Esophagus muscularis mucosa (tissue), 4 donors: ENCODE measurements around the gene KIF26B. TPM values are rescaled to one million over a fixed set of nuclear protein-coding genes. Genes with fewer than 3 reads are reported as not detected.

Experiments used
- DNase-seq: peaks from one replicate; pipeline ENCODE4 v3.0.0-alpha.2; 2017; ENCODE audit errors: extremely low spot score
- H3K27ac ChIP-seq, 4 donors: fragments of 200-600 bp; sonication (generic); replicated peaks in 1 of 4; 1 replicate in 3 of 4; 2 replicates in 1 of 4; pipeline ENCODE4 v1.5.1; 2016 to 2019; ENCODE audit warnings: mild to moderate bottlenecking in 1 of 4
- H3K27me3 ChIP-seq, 4 donors: fragments of 200-600 bp; sonication (generic); one replicate each; pipeline versions ENCODE4 v1.5.1 to v1.6.0; 2016 to 2019
- H3K36me3 ChIP-seq, 4 donors: fragments of 200-600 bp; sonication (generic); one replicate each; pipeline ENCODE4 v1.5.1; 2016 to 2019
- H3K4me1 ChIP-seq, 4 donors: fragments of 200-600 bp; sonication (generic); one replicate each; pipeline ENCODE4 v1.5.1; 2016 to 2019
- H3K4me3 ChIP-seq, 4 donors: fragments of 200-600 bp; sonication (generic); 1 replicate in 2 of 4; 2 replicates in 2 of 4; pipeline ENCODE4 v1.5.1; 2016 to 2019; ENCODE audit warnings: mild to moderate bottlenecking in 4 of 4, moderate library complexity in 1 of 4
- H3K9me3 ChIP-seq, 4 donors: fragments of 200-600 bp; sonication (generic); 1 replicate in 3 of 4; 2 replicates in 1 of 4; pipeline ENCODE4 v1.5.1; 2016 to 2019
- EP300 ChIP-seq: sonication (generic); formaldehyde crosslinking; IDR thresholded peaks from one replicate; pipeline ENCODE4 v1.6.1; 2017; ENCODE audit warnings: antibody characterized with exemption
- POLR2A ChIP-seq: fragments of 450-650 bp; IDR thresholded peaks from one replicate; pipeline ENCODE4 v1.6.1; 2017; ENCODE audit warnings: antibody characterized with exemption, moderate library complexity, mild to moderate bottlenecking, low read depth
- POLR2AphosphoS5 ChIP-seq, 2 donors: sonication (generic); formaldehyde crosslinking; IDR thresholded peaks; one replicate each; pipeline ENCODE4 v1.6.1; 2017; ENCODE audit warnings: antibody characterized with exemption in 2 of 2
- WGBS: methylation state at CpG from one replicate; pipeline ENCODE4 v1.1.5; 2018; 5-methylcytosine and 5-hydroxymethylcytosine counted together
- intact Hi-C: fragments of 100-400 bp; cut with DNase I; formaldehyde crosslinking; loops from one replicate; pipeline ENCODE4 v1.15.1; 2023
- total RNA-seq, 4 donors: library from RNA; depleted of rRNA; stranded (reverse); fragments of >200 nt; gene quantifications; one replicate each; pipeline versions ENCODE4 v1.1.0 to v1.2.1, GENCODE V29; 2016
- TF ChIP-seq, protein P1 (sequence below), 3 experiments: fragments of 200-600 bp in 2 of 3; fragments of 450-650 bp in 1 of 3; sonication (generic) in 2 of 3; IDR thresholded peaks; one replicate each; pipeline ENCODE4 v1.5.1; 2017 to 2019; ENCODE audit warnings: antibody characterized with exemption in 3 of 3, mild to moderate bottlenecking in 2 of 3, moderate library complexity in 1 of 3

KIF26B gene
- total RNA-seq, 4 donors from 2014 or later, result 0.13 to 3.7 (median 1.3) TPM

DNA sequence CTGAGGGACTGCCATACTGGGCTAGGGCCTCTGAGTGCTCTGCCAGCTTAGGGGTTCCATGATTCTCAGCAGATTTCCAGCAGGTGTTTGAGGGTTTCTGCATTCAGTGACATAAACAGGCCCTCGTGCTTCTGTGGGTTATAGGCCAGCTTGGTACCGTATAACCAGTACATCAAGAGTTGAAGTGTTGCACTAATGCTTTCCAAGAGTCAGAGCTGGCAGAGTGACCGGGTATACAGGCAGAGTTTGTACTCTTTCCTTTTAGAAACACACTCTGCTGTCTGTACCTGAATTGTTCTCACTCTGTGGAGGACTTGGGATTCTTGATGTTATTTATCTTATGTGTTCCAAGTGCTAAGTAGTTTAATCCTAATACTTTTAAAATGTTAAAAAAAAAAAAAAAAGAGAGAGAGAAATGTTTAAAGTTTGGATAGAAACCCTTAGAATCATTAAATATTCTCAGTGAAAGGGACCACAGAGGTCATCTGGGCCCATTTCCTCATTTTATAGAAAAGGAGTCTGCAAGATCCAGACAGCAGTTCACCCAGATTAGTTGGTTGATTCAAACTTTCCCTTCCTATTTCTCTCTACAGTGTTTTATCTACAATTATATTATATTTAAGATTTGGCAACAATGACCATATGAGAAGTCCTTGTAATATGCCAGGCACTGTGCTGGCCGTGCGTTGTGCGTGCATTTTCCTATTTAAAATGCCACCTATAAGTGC is 325.8 kb downstream of the KIF26B start:
- Histone ChIP-seq H3K27ac (peak overlapping the region in 1 of 4 donors; percentile 34), H3K4me3 (no peak overlapping the region), H3K36me3 (no peaks in the 10 kb centered on the region), H3K9me3 (no peaks in the 10 kb centered on the region), H3K27me3 (no peaks in the 10 kb centered on the region), H3K4me1 (peaks cover 0 to 17% (median 13%) of the 10 kb centered on the region in 4 donors)
- WGBS, result 64% methylated on average over 6 of the region's 6 CpGs
- no peak for DNase-seq
- TF ChIP-seq EP300, result no peak
- no peak for TF ChIP-seq POLR2A
- TF ChIP-seq POLR2AphosphoS5 (IDR thresholded peaks at IDR 0.05), result no peak
- TF ChIP-seq, protein P1, sequence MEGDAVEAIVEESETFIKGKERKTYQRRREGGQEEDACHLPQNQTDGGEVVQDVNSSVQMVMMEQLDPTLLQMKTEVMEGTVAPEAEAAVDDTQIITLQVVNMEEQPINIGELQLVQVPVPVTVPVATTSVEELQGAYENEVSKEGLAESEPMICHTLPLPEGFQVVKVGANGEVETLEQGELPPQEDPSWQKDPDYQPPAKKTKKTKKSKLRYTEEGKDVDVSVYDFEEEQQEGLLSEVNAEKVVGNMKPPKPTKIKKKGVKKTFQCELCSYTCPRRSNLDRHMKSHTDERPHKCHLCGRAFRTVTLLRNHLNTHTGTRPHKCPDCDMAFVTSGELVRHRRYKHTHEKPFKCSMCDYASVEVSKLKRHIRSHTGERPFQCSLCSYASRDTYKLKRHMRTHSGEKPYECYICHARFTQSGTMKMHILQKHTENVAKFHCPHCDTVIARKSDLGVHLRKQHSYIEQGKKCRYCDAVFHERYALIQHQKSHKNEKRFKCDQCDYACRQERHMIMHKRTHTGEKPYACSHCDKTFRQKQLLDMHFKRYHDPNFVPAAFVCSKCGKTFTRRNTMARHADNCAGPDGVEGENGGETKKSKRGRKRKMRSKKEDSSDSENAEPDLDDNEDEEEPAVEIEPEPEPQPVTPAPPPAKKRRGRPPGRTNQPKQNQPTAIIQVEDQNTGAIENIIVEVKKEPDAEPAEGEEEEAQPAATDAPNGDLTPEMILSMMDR (IDR thresholded peaks at IDR 0.05), result no peak
- intact Hi-C loops, result no loop called here

- H3K4me1 ChIP-seq, result peaks cover 0 to 17% (median 13%) of the 10 kb centered on the region in 4 donors
- peak overlapping the region in 1 of 4 donors; percentile 4 for H3K27ac ChIP-seq
- no peak overlapping the region for H3K4me3 ChIP-seq
- 57% methylated on average over 6 of the region's 6 CpGs for WGBS
- DNase-seq, result no peak
- intact Hi-C loops, result no loop called here
- no peaks in the 10 kb centered on the region for H3K9me3 ChIP-seq
- H3K27me3 ChIP-seq, result no peaks in the 10 kb centered on the region
- TF ChIP-seq POLR2AphosphoS5 (IDR thresholded peaks at IDR 0.05) (no peak), EP300 (no peak), POLR2A (no peak)
- TF ChIP-seq, protein P1 (IDR thresholded peaks at IDR 0.05), result no peak
- no peaks in the 10 kb centered on the region for H3K36me3 ChIP-seq
Measured at GRCh38 chr1:245481261-245481660, 326.5 kb downstream of the KIF26B start.

- peaks cover 0 to 17% (median 13%) of the 10 kb centered on the region in 4 donors for H3K4me1 ChIP-seq
- no peaks in the 10 kb centered on the region for H3K36me3 ChIP-seq
- H3K9me3 ChIP-seq, result no peaks in the 10 kb centered on the region
- H3K4me3 ChIP-seq, result no peak overlapping the region
- DNase-seq, result no peak
- TF ChIP-seq, protein P1 (IDR thresholded peaks at IDR 0.05), result no peak
- TF ChIP-seq EP300 (no peak), POLR2A (no peak), POLR2AphosphoS5 (IDR thresholded peaks at IDR 0.05) (no peak)
- no peak overlapping the region for H3K27ac ChIP-seq
- intact Hi-C loops, result no loop called here
- H3K27me3 ChIP-seq, result no peaks in the 10 kb centered on the region
- WGBS, result 87% methylated on average over 6 of the region's 6 CpGs
Measured at GRCh38 chr1:245483247-245483646, 328.5 kb downstream of the KIF26B start.

DNA sequence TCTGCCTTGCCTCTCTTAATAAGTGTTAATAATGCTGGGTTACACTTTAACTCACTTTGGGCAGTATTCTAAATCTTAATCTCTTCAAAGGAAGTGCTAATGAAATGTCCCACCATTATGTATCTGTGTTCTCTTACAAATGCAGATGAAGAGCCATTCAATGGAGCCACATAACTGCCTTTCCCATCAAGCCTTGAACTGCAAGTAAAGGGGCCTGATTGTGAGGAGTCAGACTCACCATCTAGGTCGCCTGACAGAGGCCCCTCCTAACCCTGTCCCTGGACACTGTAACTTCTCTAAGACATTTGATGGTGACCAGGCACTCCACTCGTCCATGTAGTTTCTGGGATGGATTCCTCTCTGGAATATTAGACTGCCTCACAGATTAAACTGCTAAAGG is 329.4 kb downstream of the KIF26B start:
- WGBS, result 78% methylated on average over 2 of the region's 2 CpGs
- Histone ChIP-seq H3K4me1 (peaks cover 0 to 17% (median 13%) of the 10 kb centered on the region in 4 donors), H3K27me3 (no peaks in the 10 kb centered on the region), H3K9me3 (no peaks in the 10 kb centered on the region), H3K27ac (no peak overlapping the region), H3K4me3 (no peak overlapping the region), H3K36me3 (no peaks in the 10 kb centered on the region)
- intact Hi-C loops, result no loop called here
- no peak for TF ChIP-seq POLR2AphosphoS5 (IDR thresholded peaks at IDR 0.05)
- TF ChIP-seq POLR2A, result no peak
- no peak for TF ChIP-seq EP300
- TF ChIP-seq, protein P1 (IDR thresholded peaks at IDR 0.05), result no peak
- no peak for DNase-seq

DNA sequence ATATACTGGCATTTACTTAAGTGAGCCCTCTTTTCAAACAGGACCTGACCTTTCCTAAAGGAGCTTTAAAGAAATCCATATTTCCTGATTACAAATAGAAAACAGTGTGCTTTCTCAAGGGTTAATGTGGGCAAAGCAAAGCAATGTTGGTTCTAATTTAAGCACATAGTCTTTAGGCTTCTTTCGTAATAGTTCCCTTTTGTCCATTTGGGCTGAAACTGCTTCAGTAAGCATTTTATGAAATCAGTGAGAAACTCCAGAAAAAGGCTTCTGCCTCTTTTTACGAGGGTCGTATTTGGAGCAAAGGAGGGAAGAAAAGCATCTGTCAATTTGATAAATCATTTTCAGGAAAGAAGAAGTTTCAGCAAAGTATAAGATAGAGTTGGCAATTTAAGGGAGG is 331.2 kb downstream of the KIF26B start:
- intact Hi-C loops, result no loop called here
- Histone ChIP-seq H3K9me3 (no peaks in the 10 kb centered on the region), H3K4me1 (peaks cover 0 to 9% (median 4%) of the 10 kb centered on the region in 4 donors), H3K4me3 (no peak overlapping the region), H3K27me3 (no peaks in the 10 kb centered on the region), H3K27ac (no peak overlapping the region), H3K36me3 (no peaks in the 10 kb centered on the region)
- no peak for TF ChIP-seq POLR2AphosphoS5 (IDR thresholded peaks at IDR 0.05)
- TF ChIP-seq, protein P1 (IDR thresholded peaks at IDR 0.05), result no peak
- TF ChIP-seq POLR2A, result no peak
- TF ChIP-seq EP300, result no peak
- no peak for DNase-seq
- WGBS, result 65% methylated on average over 3 of the region's 3 CpGs
